Suppressor macrophage treated with lipopolysaccharide for 1 hour (primary cell): Measurements from ENCODE around the gene ZNRF3.
A peak's percentile ranks its signal among the peaks of the same experiment; 100 is the strongest.

Experiments used
- DNase-seq, 3 donors: peaks; one replicate each; pipeline ENCODE4 v3.0.0-alpha.2; 2020 to 2022

Gene ZNRF3

GRCh38 chr22:29044657-29045176 lies 161.3 kb downstream of the ZNRF3 start:
- peak in 1 of 3 donors; percentile 22 for DNase-seq

DNA sequence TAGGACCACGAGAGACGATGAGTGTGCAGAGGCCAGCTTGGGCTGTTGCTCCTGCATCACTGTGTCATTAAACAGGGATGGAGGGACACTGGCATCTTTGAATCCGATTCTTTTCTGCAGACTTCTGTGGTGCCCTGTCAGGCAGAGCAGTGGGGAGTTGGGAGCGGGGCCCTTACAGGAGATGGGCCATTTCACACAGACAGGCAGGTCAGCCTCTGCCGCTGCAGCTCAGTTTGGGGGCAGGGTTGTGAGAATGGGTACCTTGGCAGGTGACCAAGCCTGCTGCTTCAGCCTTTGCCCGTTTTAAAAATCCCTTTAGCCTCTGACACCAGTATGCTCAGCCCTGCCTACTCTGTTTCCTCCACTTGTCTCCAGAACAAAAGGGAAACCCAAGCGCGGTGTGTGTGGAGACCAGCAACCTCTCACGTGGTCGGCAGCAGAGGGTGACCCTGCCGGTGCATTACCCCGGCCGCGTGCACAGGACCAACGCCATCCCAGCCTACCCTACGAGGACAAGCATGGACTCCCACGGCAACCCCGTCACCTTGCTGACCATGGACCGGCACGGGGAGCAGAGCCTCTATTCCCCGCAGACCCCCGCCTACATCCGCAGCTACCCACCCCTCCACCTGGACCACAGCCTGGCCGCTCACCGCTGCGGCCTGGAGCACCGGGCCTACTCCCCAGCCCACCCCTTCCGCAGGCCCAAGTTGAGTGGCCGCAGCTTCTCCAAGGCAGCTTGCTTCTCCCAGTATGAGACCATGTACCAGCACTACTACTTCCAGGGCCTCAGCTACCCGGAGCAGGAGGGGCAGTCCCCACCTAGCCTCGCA lies 165.7 kb downstream of the ZNRF3 start:
- no peak for DNase-seq

- DNase-seq: no peak
These were observed 166.4 kb downstream of the ZNRF3 start for GRCh38 chr22:29049655-29050263.

- DNase-seq: no peak
These were observed 167.1 kb downstream of the ZNRF3 start for GRCh38 chr22:29050457-29050856.

DNA sequence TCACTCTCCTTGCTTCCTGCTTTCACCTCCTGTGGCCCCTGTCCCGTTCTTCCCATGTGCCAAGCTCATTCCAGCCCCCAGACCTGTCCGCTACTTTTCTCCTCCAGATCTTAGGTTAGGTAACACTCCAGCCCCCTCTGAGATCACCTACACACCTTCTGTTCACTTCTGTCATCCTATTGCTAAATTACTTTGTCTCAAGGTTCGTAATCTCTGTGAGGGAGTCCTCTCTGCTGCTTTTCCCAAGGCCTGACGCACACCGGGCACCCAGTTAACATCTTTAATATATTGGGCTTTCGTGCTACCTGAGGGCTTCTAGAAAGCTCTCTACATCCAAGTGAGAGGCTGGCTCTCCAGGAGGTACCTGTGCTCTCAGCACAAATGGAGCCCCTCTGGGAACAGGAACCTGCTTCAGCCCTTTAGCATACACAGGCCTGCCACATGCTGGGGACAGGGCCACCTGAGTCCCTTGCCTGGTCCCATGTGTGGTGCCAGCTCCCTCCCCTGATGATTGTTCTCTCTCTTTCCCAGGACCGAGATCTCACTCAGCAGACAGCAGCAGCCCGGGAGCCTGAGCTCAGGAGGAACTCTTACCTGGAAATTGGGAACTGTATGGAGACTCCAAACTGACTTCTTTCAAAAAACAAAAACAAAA lies 169.8 kb downstream of the ZNRF3 start:
- no peak for DNase-seq

DNA sequence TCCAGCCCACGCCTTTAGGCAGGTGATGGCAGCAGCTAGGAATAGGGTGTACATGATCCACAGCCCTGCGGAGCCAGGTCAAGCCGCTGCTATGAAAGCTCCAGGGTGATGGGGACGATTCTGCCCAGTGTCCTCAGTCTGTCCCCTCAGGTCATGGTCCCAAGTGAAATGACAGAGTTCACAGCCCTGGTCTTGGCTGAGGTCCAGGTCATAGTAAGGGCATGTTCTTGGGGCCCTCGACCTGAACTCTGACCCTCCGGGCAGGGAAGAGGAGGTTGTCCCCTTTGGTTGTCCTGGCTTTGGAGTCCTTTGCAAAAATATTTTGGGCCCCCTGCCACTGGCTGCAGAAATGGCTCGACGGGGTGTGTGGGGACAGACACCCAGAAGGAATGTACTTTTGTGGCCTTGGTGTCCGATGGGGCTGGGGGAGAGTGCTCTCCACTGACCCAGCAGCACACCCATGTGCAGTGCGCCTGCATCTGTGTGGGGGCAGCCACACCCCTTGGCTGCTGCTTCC lies 170.9 kb downstream of the ZNRF3 start:
- no peak for DNase-seq

GRCh38 chr22:29055192-29055830 lies 171.9 kb downstream of the ZNRF3 start:
- no peak for DNase-seq

- no peak for DNase-seq
These were observed 173.1 kb downstream of the ZNRF3 start for GRCh38 chr22:29056472-29056871.

DNA sequence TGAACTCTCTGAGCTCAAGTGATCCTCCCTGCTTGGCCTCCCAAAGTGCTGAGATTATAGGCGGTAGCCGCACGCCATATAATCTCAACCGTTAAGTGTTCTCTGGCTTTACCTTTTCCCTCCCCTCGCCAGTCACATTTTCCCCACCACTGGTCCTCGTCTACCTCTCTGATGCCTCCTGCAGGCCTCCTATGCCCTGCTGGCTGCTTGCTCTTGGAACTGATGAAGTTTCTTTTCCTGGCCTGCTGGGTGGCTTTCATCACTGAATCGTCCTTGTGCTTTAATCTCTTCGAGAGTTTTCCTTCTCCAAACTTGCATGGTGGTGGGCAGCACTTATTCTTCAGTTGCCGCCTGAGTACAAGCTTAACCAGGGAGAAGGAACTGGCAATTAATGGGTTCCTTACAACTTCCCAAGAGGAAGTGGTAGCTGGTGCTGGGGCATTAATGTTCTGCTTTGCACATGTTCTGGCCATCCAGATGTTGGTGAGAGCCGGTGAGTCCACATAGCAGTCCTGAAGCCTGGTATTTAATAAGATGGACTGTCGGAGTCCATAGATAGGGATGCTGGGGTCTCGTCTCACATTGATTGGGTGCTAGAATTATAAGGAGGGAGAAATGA lies 177.0 kb downstream of the ZNRF3 start:
- peak in 2 of 3 donors; percentile 30 to 35 for DNase-seq

DNA sequence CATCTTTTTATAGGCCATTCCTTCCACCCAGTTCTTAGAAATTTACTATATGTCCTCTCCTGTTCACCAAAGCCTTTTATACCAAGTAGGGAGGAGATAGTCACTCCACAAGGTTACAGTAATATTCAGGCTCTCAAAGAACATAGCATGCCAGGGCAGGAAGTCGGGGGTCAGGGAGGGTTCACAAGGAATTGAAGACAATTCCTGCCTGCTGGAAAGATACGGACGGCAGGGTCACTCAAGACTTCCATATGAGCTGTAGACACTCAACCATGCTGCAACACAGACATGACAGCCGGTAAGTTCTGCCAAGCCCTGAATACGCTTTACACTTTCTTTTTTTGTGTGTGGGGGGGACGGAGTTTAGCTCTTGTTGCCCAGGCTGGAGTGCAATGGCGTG lies 177.6 kb downstream of the ZNRF3 start:
- no peak for DNase-seq

- DNase-seq: no peak
These were observed 178.4 kb downstream of the ZNRF3 start, which contains the start of gene C22orf31 for GRCh38 chr22:29061773-29062172. Gene C22orf31, minus strand, starts transcription at chr22:29061831. Its CDS starts 39 bp downstream, at chr22:29061792.

- no peak for DNase-seq
These were observed 179.0 kb downstream of the ZNRF3 start for GRCh38 chr22:29062286-29062821.

- DNase-seq: no peak
These were observed 182.3 kb downstream of the ZNRF3 start for GRCh38 chr22:29065468-29066190.

- no peak for DNase-seq
These were observed 186.1 kb downstream of the ZNRF3 start for GRCh38 chr22:29069463-29069862.

- no peak for DNase-seq
These were observed 187.1 kb downstream of the ZNRF3 start for GRCh38 chr22:29070490-29070889.

GRCh38 chr22:29071261-29072045 lies 188.1 kb downstream of the ZNRF3 start:
- peak; percentile 34 to 68 (median 44) for DNase-seq

DNA sequence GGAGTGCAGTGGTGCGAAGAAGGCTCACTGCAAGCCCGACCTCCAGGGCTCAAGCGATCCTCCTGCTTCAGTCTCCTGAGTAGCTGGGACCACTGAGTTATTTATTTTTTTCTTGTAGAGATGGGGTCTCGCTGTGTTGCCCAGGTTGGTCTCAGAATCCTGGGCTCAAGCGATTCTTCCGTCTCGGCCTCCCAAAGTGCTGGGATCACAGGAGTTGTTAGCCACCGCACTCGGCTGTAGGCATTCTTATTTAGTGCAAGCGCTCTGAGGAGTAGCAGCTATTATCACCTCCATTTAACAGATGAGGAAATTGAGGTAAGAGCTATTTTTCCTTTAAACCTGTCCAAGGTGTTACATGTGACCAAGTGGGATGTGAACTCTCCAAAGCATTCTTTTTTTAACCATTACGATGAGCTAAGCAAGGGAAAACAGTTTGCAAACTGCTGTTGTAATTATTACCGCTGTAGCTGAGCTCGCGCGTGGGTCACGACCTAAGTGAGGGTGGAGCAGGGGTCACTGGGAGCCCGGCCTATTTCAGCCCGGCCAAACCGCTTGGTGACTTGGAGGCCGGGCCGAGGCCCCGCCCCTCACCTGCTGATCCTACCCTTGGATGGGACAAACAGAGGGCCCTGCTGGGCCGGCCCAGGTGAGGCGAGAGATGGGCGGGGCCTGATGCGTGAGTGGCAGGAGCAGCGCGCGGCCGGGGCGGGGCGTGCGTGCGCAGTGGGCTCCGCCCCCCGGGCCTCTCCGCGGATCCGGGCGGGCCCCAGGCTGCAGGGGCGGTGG lies 189.0 kb downstream of the ZNRF3 start:
- DNase-seq: peak; percentile 76 to 95 (median 87)

GRCh38 chr22:29072979-29073617 lies 189.7 kb downstream of the ZNRF3 start, which contains the start of gene KREMEN1:
Gene KREMEN1, plus strand, starts transcription at chr22:29073035. Its CDS starts 96 bp downstream, at chr22:29073131.
- no peak for DNase-seq
